Activated naive CD4-positive, alpha-beta T cell (primary cell): ENCODE data around the gene MOAP1.
"Not testable (repeated sequence)": the region's sequence is repeated elsewhere in the genome, so short reads cannot be mapped to it uniquely, and the experiment has no call there.

Source experiments
- DNase-seq, 4 experiments: peaks; one replicate each; lab custom pipeline; 2025; lab: John Stamatoyannopoulos, UW

MOAP1 gene

GRCh38 chr14:93146119-93146518, 38.6 kb downstream of the MOAP1 start:
- no peak for DNase-seq

- DNase-seq: no peak
These were observed 41.6 kb downstream of the MOAP1 start for GRCh38 chr14:93142854-93143652.

- no peak for DNase-seq
These were observed 46.8 kb downstream of the MOAP1 start for GRCh38 chr14:93137864-93138263.

GRCh38 chr14:93136508-93136907, 48.2 kb downstream of the MOAP1 start:
- DNase-seq: not testable (repeated sequence)

GRCh38 chr14:93136009-93136408, 48.7 kb downstream of the MOAP1 start:
- no peak for DNase-seq

GRCh38 chr14:93135399-93135798, 49.3 kb downstream of the MOAP1 start:
- no peak for DNase-seq

GRCh38 chr14:93133464-93133863, 51.2 kb downstream of the MOAP1 start:
- DNase-seq: no peak

- DNase-seq: peak in 1 of 4 experiments; percentile 3
These were observed 52.1 kb downstream of the MOAP1 start for GRCh38 chr14:93132472-93133065.
